ENCODE data around the gene ARID3A. TPM values are rescaled to one million over a fixed set of nuclear protein-coding genes. Genes with fewer than 3 reads are reported as not detected.
A peak's percentile ranks its signal among the peaks of the same experiment; 100 is the strongest.
"Not testable (repeated sequence)": the region's sequence is repeated elsewhere in the genome, so short reads cannot be mapped to it uniquely, and the experiment has no call there.

ARID3A gene
- total and polyA plus RNA-seq, 2 of the 13 experiments (the other 11 are each of a cell fraction or from before 2014, with no cell fraction given): 71.3 to 77.9 TPM

DNA sequence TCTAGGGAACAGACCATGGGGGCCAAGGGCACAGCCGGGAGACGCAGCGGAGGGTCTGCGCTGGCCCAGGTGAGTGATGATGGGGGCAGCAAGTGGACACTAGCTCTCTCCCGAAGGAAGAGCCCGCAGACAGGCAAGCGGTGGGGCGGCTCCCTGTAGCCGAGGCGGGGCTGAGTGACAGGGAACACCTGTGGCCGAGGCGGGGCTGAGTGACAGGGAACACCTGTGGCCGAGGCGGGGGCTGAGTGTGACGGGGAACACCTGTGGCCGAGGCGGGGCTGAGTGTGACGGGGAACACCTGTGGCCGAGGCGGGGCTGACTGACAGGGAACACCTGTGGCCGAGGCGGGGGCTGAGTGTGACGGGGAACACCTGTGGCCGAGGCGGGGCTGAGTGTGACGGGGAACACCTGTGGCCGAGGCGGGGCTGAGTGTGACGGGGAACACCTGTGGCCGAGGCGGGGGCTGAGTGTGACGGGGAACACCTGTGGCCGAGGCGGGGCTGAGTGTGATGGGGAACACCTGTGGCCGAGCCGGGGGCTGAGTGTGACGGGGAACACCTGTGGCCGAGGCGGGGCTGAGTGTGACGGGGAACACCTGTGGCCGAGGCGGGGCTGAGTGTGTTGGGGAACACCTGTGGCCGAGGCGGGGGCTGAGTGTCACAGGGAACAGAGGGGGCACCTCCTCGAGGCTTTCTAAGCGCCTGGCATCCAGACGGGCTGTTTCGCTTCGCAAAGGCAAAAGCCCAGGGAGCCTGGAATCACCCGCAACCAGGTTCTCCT is 34.2 kb upstream of the ARID3A start:
- ATAC-seq; intact Hi-C loops (cut with micrococcal nuclease; ENCODE audit: unreplicated experiment); H3K9me3 ChIP-seq (ENCODE audit: low read length); DNase-seq (ENCODE audit: low spot score); H3K4me1 ChIP-seq (ENCODE audit: insufficient read depth, low read length); CTCF ChIA-PET (ENCODE audit: low intra/inter-chr PET ratio, low total read pairs); in situ Hi-C loops (cut with HindIII; ENCODE audit: extremely low pct_ligation_motif_present, low pct_unique_long_range_greater_than_20kb); H2AFZ ChIP-seq (ENCODE audit: low read length); H3K27ac ChIP-seq (ENCODE audit: extremely low read length, insufficient read depth, low read length); POLR2A ChIA-PET; H4K20me1 ChIP-seq (ENCODE audit: insufficient read depth, low read length); H3K27me3 ChIP-seq (ENCODE audit: control insufficient read depth in 1 of 2, insufficient read depth in 2 of 2, low read length in 2 of 2); FAIRE-seq; BruUV-seq (replicated peaks): not testable (repeated sequence)
- Histone ChIP-seq H3K4me2 (ENCODE audit: low read depth, low read length) (peak overlapping the region; percentile 78), H3K9ac (ENCODE audit: insufficient read depth, low read depth, low read length) (peak overlapping the region; percentile 92), H3K4me3 (replicated peaks in 1 of 3; ENCODE audit: insufficient read depth in 1 of 3, low read depth in 2 of 3, low read length in 3 of 3) (peak overlapping the region; percentile 87 to 98 (median 91)), H3K79me2 (ENCODE audit: insufficient read depth, low read length) (peaks cover 10% of the 10 kb centered on the region), H3K36me3 (replicated peaks in 1 of 2; ENCODE audit: control insufficient read depth in 1 of 2, insufficient read depth in 2 of 2, low read length in 2 of 2) (peaks cover 10 to 25% of the 10 kb centered on the region in 2 experiments; a peak in 4 of 5 replicates)
- 0 out of 2 replicates have a peak, but pooled peaks have one; percentile 49 for TF ChIP-seq RBFOX2 (IDR thresholded peaks at IDR 0.05; ENCODE audit: low read depth, low read length)
- WGBS (ENCODE audit: low lambda C conversion rate): 95% methylated on average over 49 of the region's 50 CpGs

DNA sequence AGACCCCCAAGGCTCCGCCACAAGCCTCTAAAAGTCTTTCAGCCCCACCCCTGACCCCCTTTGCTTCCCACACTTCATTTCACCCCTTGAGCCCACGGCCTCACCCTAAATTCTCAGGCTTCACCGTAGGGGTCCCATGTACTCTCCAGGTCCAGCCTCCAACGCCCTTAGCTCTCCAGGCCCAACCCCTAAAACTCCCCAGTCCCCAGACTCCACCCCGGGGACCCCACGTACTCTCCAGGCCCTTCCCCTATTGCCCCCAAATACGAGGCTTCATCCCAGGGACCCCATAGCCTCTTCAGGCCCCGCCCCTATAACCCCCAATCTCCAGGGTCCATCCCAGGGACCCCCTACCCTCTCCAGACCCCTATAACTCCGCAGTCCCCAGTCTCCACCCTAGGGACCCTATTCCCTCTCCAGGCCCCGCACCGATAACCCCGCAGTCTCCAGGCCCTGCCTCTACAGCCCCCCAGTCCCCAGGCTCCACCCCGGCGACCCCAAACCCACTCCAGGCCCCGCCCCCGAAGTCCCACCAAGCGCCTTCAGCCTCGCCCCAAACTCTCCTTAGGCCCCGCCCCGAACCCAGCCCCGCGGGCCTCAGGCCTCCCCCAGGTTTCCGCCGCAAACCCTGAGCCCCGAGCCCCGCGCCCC is 33.5 kb upstream of the ARID3A start:
- no peak for ATAC-seq
- CTCF ChIA-PET (ENCODE audit: low intra/inter-chr PET ratio, low total read pairs): no interaction called here

More for the DNA sequence above, 33.5 kb upstream of the ARID3A start:
- no peak overlapping the region for H2AFZ ChIP-seq (ENCODE audit: low read length)
- WGBS (ENCODE audit: low lambda C conversion rate): 8% methylated on average over 21 of the region's 27 CpGs
- no peaks in the 10 kb centered on the region for H3K27me3 ChIP-seq (ENCODE audit: control insufficient read depth in 1 of 2, insufficient read depth in 2 of 2, low read length in 2 of 2)
- peaks cover 10% of the 10 kb centered on the region for H3K79me2 ChIP-seq (ENCODE audit: insufficient read depth, low read length)
- FAIRE-seq (no peak), DNase-seq (ENCODE audit: low spot score) (no peak)
- peak overlapping the region; percentile 78 for H3K4me2 ChIP-seq (ENCODE audit: low read depth, low read length)
- peak overlapping the region; percentile 43 for H3K27ac ChIP-seq (ENCODE audit: extremely low read length, insufficient read depth, low read length)
- H3K4me3 ChIP-seq (replicated peaks in 1 of 3; ENCODE audit: insufficient read depth in 1 of 3, low read depth in 2 of 3, low read length in 3 of 3): peak overlapping the region; percentile 87 to 98 (median 91)
- peaks cover under 1% of the 10 kb centered on the region; the same call in 1 of the 2 replicates for H3K4me1 ChIP-seq (ENCODE audit: insufficient read depth, low read length)
- POLR2A ChIA-PET: interaction anchor here (1.0 to 1.1 kb wide), 4 partner anchors 12 to 26 kb away, joined by 3 to 4 read pairs (median 4); partner anchors contain the start of gene KISS1R
- H3K36me3 ChIP-seq (replicated peaks in 1 of 2; ENCODE audit: control insufficient read depth in 1 of 2, insufficient read depth in 2 of 2, low read length in 2 of 2): peaks cover 10 to 26% of the 10 kb centered on the region in 2 experiments; a peak in 4 of 5 replicates
- no peaks in the 10 kb centered on the region for H3K9me3 ChIP-seq (ENCODE audit: low read length)
- in situ Hi-C loops (cut with HindIII; ENCODE audit: extremely low pct_ligation_motif_present, low pct_unique_long_range_greater_than_20kb) (no loop called here), intact Hi-C loops (cut with micrococcal nuclease; ENCODE audit: unreplicated experiment) (no loop called here)
- BruUV-seq (replicated peaks): no TSS peak
- H4K20me1 ChIP-seq (ENCODE audit: insufficient read depth, low read length): no peaks in the 10 kb centered on the region; the same call in 1 of the 2 replicates
- TF ChIP-seq KDM6A (CRISPR knock-in tag; IDR thresholded peaks at IDR 0.05; ENCODE audit: low read depth): no peak
- TF ChIP-seq CCDC6 (CRISPR knock-in tag; IDR thresholded peaks at IDR 0.05): 0 out of 2 replicates have a peak, but pooled peaks have one; percentile 16
- peak overlapping the region; percentile 92 for H3K9ac ChIP-seq (ENCODE audit: insufficient read depth, low read depth, low read length)

Data from HepG2 (cell line).